ENCODE results near the gene ALG14. TPM values are rescaled to one million over a fixed set of nuclear protein-coding genes. Genes with fewer than 3 reads are reported as not detected.
A peak's percentile ranks its signal among the peaks of the same experiment; 100 is the strongest.

Gene ALG14
- total RNA-seq, 4 donors from 2014 or later = 1.5 to 4.6 (median 3.2) TPM

DNA sequence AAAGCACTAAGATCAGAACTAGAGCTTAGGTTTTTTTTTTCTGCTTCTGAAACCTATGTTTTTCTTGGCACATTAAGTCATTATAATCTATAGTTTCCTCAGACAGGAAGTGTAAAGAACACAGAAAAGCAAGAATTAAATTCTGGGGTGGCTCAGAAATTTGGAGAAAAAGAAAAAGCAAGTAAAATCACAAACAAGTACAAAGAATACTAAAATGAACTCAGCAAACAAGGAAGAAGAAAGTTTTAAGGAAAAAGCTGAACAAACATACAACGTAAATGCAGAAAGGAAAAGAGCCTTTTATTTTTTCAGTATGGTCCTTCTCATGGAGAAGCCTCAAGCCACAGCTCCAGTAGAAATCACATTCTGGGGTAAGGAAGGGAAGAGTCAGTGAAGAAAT is 137.3 kb downstream of the ALG14 start:
- peaks cover 25 to 40% of the 10 kb centered on the region in 2 donors for H3K4me1 ChIP-seq
- no peak overlapping the region for H3K4me3 ChIP-seq (replicated peaks in 1 of 3)
- H3K36me3 ChIP-seq = no peaks in the 10 kb centered on the region
- no peaks in the 10 kb centered on the region for H3K9me3 ChIP-seq
- 15 to 27% methylated on average over 1 of the region's 1 CpG for WGBS, 2 donors
- intact Hi-C loops (cut with DNase I) = no loop called here
- H3K27me3 ChIP-seq = no peaks in the 10 kb centered on the region
- DNase-seq = no peak
- no peak for TF ChIP-seq POLR2A (IDR thresholded peaks at IDR 0.05)
- TF ChIP-seq, protein P1, sequence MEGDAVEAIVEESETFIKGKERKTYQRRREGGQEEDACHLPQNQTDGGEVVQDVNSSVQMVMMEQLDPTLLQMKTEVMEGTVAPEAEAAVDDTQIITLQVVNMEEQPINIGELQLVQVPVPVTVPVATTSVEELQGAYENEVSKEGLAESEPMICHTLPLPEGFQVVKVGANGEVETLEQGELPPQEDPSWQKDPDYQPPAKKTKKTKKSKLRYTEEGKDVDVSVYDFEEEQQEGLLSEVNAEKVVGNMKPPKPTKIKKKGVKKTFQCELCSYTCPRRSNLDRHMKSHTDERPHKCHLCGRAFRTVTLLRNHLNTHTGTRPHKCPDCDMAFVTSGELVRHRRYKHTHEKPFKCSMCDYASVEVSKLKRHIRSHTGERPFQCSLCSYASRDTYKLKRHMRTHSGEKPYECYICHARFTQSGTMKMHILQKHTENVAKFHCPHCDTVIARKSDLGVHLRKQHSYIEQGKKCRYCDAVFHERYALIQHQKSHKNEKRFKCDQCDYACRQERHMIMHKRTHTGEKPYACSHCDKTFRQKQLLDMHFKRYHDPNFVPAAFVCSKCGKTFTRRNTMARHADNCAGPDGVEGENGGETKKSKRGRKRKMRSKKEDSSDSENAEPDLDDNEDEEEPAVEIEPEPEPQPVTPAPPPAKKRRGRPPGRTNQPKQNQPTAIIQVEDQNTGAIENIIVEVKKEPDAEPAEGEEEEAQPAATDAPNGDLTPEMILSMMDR (IDR thresholded peaks at IDR 0.05) = no peak
- peak overlapping the region; percentile 61 to 83 (median 76) for H3K27ac ChIP-seq

GRCh38 chr1:94935034-94935433 is 137.7 kb downstream of the ALG14 start:
- intact Hi-C loops (cut with DNase I) = no loop called here
- Histone ChIP-seq H3K4me1 (peaks cover 25 to 40% of the 10 kb centered on the region in 2 donors), H3K4me3 (replicated peaks in 1 of 3) (no peak overlapping the region), H3K9me3 (no peaks in the 10 kb centered on the region), H3K36me3 (no peaks in the 10 kb centered on the region), H3K27me3 (no peaks in the 10 kb centered on the region), H3K27ac (peak overlapping the region in 2 of 3 donors; percentile 76 to 83)
- TF ChIP-seq POLR2A (IDR thresholded peaks at IDR 0.05) = no peak
- TF ChIP-seq, protein P1 (IDR thresholded peaks at IDR 0.05) = no peak
- DNase-seq = no peak
- WGBS, 2 donors = 90 to 95% methylated on average over 1 of the region's 1 CpG

- no peaks in the 10 kb centered on the region for H3K9me3 ChIP-seq
- no peaks in the 10 kb centered on the region for H3K27me3 ChIP-seq
- H3K36me3 ChIP-seq = no peaks in the 10 kb centered on the region
- no peak for TF ChIP-seq POLR2A (IDR thresholded peaks at IDR 0.05)
- TF ChIP-seq, protein P1 (IDR thresholded peaks at IDR 0.05) = no peak
- H3K27ac ChIP-seq = no peak overlapping the region
- H3K4me1 ChIP-seq = peaks cover 28 to 44% of the 10 kb centered on the region in 2 donors
- DNase-seq = no peak
- intact Hi-C loops (cut with DNase I) = no loop called here
- H3K4me3 ChIP-seq (replicated peaks in 1 of 3) = no peak overlapping the region
- WGBS, 2 donors = 77 to 81% methylated on average over 2 of the region's 2 CpGs
These were observed 138.2 kb downstream of the ALG14 start for GRCh38 chr1:94934551-94934950.

- intact Hi-C loops (cut with DNase I) = no loop called here
- 98 to 99% methylated on average over 7 of the region's 7 CpGs for WGBS, 2 donors
These were observed 141.4 kb downstream of the ALG14 start for GRCh38 chr1:94931254-94931841.

More at GRCh38 chr1:94931254-94931841, 141.4 kb downstream of the ALG14 start:
- Histone ChIP-seq H3K4me1 (peaks cover 26 to 41% of the 10 kb centered on the region in 2 donors), H3K27ac (no peak overlapping the region), H3K9me3 (no peaks in the 10 kb centered on the region), H3K4me3 (replicated peaks in 1 of 3) (no peak overlapping the region), H3K36me3 (no peaks in the 10 kb centered on the region), H3K27me3 (no peaks in the 10 kb centered on the region)
- no peak for DNase-seq
- TF ChIP-seq, protein P1 (IDR thresholded peaks at IDR 0.05) = no peak
- TF ChIP-seq POLR2A (IDR thresholded peaks at IDR 0.05) = no peak

Measured in thyroid gland (tissue), 4 donors.